ENCODE measurements around the gene EXOC4. TPM values are rescaled to one million over a fixed set of nuclear protein-coding genes. Genes with fewer than 3 reads are reported as not detected.
A peak's percentile ranks its signal among the peaks of the same experiment; 100 is the strongest.
"Not testable (repeated sequence)": the region's sequence is repeated elsewhere in the genome, so short reads cannot be mapped to it uniquely, and the experiment has no call there.

EXOC4 gene
- polyA plus RNA-seq, 3 donors, result 68.1 to 75.1 (median 70.9) TPM

DNA sequence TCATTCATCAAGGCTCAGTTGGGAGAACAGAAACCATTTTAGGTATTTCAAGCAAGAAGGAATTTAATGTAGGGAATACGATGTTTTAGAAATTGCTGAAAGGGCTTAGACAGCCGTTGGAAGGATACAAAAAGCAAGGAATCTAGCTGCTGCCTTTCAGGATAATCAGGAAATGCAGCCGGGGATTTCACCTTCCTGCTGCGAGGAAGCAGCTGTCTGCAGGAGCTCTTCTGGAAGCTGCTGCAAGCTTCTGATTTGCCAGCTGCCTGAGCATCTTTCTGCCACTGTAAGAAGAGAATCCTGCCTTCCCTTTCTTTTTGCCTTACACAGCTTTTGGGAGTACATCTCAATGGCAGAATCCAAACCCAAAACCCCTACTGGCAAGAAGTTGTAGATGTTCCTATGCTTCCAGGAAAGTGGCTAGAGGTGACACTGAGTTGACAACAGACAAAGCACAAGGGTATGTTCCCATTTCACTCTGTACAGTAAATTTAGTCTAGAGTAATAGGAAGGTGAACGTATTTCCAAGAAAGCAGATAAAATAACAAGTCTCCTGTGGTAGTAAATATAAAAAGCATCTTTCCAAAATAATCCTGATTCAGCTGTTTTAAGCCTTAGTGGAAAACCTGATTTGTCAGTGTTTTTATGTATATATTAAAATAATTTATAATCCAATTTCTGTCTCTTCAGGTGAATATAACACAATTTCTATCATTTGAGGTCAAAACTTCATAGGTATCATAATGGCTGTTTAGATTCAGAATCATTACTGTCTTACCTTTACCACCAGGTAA, 725.8 kb downstream of the EXOC4 start:
- no peak for DNase-seq (ENCODE audit: extremely low read depth in 1 of 11, low read depth in 9 of 11, low spot score in 4 of 11)

DNA sequence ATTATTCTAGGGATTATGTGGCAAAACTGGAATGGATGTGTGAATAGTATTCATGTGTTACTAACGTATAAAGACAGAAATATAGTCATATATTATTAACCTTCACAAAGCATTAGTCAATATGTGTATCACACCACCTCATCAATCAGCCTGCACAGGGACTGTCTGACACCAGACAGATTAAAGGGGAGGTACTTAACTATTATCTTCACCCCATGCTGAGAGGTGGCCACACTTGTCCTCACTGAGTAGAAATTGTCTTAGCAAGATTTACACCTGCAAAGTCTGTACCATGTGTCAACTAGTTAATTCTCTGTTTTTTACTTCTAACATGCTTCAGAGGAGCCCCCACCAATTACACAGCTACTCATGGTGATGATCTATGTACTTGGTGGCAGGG, 727.9 kb downstream of the EXOC4 start:
- no peak for DNase-seq (ENCODE audit: extremely low read depth in 1 of 11, low read depth in 9 of 11, low spot score in 4 of 11)

DNA sequence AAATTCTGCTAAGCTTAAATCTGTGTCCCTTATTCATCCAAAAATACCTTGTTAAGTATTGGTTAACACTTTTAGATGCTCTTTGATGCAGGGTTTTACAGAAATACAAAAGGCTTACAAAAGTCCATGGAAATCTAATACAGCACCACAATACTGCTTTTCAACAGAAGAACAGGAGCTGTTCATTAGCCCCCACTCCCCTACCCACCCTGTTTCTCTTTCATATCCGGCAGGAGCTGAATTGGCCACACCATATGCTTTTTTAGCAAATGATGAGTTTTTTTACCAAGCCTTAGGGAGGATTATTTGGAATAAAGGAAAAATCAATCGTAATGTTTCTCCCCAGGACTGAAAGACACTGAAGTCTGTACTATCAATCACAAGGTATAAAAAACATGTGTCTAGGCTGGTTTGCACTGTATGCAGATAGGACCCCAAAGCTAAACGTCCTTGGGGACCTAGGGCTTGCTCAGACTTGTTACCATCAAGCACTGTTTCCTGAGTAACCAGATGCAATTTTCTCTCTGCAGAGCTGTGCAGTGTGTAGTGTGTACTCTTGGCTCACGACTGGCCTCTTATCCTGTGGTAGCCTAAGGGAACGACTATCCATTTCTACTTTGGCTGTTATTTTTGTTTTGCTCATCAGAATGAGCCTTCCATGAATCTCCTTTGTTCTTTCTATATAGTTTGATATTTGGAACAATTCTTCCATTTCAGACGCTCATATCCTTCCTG, 731.0 kb downstream of the EXOC4 start:
- no peak for DNase-seq (ENCODE audit: extremely low read depth in 1 of 11, low read depth in 9 of 11, low spot score in 4 of 11)

DNA sequence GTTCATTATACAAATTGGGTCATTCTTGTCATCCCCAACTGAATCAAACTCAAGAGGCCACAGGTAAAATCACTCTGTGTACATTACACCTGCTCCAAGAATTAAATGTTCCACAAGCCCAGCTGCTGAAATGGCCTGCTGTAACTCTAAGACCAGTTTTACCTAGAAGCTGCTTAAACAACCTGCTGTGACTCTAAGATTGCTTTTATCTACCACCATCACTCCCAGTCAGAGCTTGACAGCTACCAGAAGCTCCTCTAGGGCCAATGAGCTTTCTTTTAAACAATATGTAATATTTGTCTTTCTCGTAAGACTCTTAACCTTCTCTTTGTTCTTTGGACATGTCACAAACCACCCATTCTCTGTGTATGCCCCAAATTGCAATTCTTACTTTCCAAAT, 732.4 kb downstream of the EXOC4 start:
- DNase-seq (ENCODE audit: extremely low read depth in 1 of 11, low read depth in 9 of 11, low spot score in 4 of 11), result no peak

DNA sequence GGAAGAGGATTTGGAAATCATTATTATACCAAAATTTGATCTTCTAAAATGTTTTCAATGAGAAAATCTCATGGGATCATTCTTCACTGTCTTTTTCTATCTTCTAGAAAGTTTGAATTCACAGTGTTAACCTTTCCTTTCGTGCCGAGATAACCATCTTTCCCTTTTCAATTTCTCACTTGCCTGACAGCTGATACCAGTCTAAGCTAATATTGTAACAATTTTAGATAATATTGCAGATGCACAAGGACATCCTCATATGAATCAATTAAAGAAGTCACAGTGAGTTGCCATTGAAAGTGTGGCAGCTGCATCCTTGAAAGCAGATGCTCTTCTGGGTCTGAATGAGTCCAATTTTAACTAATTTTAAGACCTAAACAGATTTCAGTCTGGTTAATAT, 734.7 kb downstream of the EXOC4 start:
- no peak for DNase-seq (ENCODE audit: extremely low read depth in 1 of 11, low read depth in 9 of 11, low spot score in 4 of 11)

DNA sequence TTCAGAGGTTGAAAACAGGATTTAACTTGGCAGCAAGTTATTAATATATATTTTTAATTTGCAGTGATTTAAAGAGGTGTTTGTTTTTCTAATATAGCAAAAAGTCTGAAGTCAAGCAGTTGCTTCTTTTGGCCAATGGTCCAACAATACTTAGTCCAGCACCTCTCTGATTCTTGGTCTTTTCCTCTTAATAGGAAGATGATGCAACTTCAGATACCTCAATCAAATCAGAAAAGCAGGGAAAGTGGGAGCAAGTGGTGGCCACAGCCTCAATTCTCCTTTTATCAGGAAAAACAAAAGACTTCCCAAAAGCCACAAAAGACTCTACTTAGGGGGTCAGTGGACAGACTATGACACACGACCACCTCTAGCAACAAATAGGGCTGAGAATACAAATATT, 740.7 kb downstream of the EXOC4 start:
- DNase-seq (ENCODE audit: extremely low read depth in 1 of 11, low read depth in 9 of 11, low spot score in 4 of 11), result no peak

DNA sequence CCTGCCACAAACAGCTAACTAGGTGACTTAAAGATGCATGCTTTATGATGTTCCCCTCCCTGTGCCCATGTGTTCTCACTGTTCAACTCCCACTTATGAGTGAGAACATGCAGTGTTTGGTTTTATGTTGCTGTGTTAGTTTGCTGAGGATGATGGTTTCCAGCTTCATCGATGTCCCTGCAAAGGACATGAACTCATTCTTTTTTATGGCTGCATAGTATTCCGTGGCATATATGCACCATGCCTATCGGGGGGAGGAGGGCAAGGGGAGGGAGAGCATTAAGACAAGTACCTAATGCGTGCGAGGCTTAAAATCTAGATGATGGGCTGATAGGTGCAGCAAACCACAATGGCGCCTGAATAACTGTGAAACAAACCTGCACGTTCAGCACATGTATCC, 741.2 kb downstream of the EXOC4 start:
- not testable (repeated sequence) for DNase-seq (ENCODE audit: extremely low read depth in 1 of 11, low read depth in 9 of 11, low spot score in 4 of 11)

DNA sequence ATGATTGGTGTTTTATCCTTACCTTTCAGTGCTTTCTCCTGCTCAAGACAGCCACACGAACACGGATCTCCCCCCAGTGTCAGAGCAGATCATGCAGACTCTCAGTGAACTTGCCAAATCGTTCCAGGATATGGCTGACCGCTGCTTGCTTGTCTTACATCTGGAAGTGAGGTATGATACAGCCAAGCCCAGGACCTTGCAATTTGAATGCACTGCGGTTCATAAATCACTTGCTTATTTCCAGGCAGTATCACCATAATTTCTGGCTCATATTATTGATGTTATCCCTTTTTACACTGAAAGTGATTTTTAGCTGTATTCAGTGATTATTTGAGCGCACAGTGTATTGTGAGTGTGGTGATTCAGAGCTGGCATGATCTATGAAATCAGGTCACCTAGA, 744.6 kb downstream of the EXOC4 start:
- no peak for DNase-seq (ENCODE audit: extremely low read depth in 1 of 11, low read depth in 9 of 11, low spot score in 4 of 11)

DNA sequence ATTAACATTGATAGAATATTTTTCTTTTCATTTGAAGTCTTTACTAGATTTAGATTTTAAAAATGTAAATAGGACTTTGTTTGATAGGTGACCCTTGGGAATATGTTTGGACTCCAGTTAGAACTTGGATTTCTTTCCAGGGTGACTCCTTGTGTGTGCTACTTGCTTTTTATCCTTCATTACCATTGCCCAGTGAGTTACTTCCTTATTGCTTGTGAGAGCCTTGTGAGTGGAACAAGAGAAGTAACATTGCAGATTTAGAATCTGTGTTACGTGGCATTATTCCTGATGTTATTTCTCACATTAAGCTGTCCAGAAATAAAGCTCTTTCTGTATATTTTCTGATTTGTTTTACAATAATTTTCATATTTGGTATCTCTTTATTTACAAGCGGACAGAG, 746.3 kb downstream of the EXOC4 start:
- no peak for DNase-seq (ENCODE audit: extremely low read depth in 1 of 11, low read depth in 9 of 11, low spot score in 4 of 11)

DNA sequence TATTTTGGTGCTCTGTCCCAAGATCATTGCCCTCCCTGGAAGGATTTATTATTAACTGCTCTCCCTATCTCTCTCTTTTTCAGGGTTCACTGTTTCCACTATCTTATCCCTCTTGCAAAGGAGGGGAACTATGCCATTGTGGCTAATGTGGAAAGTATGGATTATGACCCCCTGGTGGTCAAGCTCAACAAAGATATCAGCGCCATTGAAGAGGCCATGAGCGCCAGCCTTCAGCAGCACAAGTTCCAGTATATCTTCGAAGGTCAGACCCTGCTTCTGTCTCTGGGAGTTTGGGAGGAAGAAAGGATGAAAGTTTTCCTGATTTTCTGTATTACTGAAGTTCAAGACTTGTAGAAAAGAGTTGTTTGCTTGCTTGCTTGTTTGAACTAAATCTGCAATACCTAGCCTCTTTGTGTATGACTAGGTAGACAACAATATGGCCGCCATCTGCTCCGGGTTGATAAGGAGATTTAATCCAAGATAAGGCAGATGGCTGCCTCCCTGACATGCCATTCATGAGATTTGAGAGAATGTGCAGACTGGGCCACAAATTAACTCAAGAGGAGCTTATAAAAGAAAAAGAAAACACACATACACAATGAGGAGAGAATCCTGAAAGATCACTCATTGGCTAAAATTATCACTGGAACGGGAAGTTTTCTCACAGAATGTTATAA, 752.1 kb downstream of the EXOC4 start:
- no peak for DNase-seq (ENCODE audit: extremely low read depth in 1 of 11, low read depth in 9 of 11, low spot score in 4 of 11)

DNA sequence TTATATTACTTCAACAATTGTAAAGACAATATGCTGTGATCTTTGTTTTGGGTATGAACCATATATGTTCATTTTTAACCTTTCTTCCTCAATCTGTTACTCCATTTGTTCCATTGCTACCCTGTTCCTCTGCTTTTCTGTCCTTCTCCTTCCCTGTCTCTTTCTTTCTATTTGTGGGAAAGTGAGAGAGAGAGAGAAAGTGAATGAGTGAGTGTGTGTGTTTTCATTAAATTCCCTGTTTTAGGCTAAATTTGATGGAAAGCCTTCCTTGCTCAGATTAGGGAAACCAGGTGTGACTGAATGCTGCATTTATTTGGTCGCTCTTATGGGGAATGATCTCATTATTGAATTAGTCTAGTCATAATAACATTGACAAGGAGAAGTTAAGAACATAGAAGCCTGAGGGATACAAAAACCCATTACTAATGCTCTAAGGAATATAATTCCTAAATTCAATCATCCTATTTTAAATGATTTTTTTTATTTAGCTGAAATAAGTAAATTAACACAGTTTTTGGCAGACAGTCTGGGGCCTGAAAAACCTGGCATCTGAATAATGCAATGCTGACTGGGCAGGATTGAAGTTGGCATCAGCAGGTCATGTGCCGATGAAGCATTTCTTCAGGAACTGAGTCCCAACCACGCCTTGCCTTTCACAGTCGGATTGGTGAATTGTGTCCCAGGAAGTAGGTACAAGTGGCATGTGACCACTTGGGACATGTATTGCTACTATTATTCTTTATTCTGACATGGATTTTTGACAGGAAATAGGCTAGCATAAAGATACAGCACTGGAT, 756.6 kb downstream of the EXOC4 start:
- no peak for DNase-seq (ENCODE audit: extremely low read depth in 1 of 11, low read depth in 9 of 11, low spot score in 4 of 11)

DNA sequence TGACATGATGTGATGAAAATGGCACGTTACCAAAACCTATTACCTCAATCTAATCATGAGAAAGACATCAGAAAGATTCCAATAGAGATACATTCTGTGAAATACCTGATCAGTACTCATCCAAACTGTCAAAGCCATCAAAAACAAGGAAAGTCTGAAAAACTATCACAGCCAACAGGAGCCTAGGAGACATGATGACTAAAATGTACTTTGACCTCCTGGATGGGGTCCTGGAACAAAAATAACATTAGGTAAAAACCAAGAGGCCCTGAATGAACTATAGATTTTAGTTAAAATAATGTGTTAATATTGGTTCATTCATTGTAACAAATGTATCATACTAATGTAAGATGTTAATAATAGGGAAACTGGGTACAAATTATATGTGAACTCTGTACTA, 760.4 kb downstream of the EXOC4 start:
- no peak for DNase-seq (ENCODE audit: extremely low read depth in 1 of 11, low read depth in 9 of 11, low spot score in 4 of 11)

DNA sequence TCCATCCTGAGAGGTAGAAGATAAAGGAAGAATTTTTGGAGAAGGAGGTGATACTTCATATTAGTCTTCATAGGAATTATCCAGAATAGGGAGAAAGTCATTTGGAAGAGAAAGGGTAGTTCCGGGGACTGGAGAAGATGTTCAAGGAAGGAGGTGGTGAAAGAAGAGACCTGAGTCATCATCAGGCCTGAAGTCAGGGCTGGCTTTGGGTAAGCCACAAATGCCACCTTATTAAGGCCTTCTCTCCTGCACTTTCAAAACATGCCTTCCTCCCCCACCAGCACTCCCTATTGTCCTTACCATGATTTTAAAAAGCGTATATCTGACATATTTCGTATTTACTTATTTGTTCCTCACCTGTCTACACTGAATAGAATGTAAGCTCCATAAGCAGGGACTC, 762.1 kb downstream of the EXOC4 start:
- no peak for DNase-seq (ENCODE audit: extremely low read depth in 1 of 11, low read depth in 9 of 11, low spot score in 4 of 11)

DNA sequence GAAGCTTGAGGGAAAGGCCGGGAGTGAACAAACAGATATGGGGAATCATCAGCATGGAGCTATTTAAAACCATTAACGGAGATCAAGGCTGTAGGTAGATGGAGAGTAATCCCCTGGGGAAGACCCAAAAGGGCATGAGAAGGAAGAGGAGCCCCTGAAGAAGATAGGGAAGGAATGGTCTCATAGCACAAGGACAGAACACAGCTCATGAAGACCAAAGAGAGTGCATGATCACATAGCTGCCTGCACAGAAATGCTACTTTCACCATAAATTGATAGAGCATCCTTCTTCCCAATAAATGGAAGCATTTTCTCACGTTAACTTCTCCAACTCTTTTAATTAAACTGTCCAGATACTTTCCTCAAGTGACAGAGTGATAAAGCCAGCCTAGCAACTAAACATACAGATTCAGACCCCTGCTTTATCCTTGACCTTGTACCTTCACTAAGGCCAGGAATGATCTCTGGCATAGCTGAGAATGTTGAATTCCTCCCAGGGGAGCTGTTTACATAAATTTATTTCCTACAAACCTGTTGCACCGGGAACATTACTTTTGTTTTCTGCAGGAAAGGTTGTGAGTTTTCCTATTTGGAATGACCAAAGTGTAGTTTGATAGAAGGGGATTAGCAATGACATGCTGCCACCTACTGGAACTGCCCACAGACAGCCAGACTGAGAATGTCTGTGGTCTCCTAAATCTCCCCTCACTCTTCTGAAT, 763.5 kb downstream of the EXOC4 start:
- peak in 10 of 11 donors; percentile 22 to 54 (median 36) for DNase-seq (ENCODE audit: extremely low read depth in 1 of 11, low read depth in 9 of 11, low spot score in 4 of 11)

DNA sequence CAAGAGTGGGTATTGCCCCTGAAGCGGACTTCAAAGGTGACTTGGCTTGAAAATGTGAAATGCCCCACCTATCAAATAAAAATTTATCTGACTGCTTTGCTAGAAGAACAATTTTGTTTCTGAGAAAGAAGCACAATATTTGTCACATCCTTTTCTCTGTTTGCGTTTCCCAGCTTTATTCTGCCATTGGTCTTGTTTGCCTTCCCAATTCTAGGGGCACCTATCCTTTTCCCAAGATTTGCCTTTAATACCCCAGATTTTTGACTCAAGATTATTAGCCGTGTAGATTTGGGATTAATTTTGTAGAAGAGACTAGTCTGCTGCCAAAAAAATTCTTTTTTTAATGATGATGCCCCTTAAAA, 764.0 kb downstream of the EXOC4 start:
- no peak for DNase-seq (ENCODE audit: extremely low read depth in 1 of 11, low read depth in 9 of 11, low spot score in 4 of 11)

DNA sequence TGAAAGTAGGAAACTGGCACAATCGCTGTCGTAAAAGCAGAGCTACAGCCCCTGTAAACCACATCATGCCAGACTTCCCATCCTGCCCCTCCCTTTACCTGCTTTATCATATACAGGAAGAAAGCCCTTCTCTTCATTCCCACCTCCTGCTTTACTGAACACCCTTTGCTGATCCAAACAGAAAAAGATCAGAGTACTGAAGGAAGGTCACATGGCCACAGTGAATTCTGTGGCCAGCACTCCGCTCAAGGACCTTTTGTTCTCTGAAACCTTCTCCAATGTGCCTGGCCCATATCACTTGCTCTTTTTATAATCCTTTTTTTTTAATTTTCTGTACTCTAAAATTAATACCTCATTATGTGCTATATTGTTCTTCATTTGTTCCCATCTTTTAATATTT, 765.4 kb downstream of the EXOC4 start:
- no peak for DNase-seq (ENCODE audit: extremely low read depth in 1 of 11, low read depth in 9 of 11, low spot score in 4 of 11)

DNA sequence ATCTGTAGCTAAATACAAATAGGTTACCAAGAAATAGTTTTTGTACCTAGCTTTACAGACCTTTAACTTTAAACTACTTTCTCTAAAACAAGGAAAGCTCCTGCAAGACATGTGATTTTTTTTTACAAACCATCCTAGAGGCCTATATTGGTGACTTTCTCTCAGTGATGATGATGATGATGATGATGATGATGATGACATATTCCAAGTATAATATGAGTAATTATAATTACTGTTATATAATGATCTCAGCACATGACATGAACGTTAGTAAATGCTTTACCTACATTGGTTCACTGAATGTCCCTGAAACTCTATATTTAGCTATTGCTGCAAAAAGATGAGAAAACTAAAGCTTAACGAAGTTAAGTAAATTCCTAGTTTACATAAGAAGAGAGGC, 766.4 kb downstream of the EXOC4 start:
- no peak for DNase-seq (ENCODE audit: extremely low read depth in 1 of 11, low read depth in 9 of 11, low spot score in 4 of 11)

DNA sequence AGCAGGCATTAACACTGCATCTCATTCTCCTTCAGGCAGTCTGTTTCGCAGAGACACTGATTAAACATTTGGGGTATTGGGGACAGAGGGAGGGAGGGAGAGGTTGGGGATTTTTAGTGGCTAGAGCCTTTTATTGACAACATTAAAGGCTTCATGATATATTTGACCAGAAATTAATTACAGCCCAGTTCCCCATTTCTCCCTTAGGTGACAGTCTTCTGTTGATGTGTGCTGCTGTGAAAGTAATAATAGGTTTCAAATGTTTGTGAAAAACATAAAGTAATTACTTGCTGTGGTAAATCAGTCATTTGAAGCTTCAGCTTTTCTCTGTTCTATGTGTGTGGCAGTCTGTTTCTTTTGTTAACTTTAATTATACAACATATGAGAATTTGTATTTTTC, 769.0 kb downstream of the EXOC4 start:
- no peak for DNase-seq (ENCODE audit: extremely low read depth in 1 of 11, low read depth in 9 of 11, low spot score in 4 of 11)

Data from renal cortex interstitium (tissue), 11 donors.